Activated CD4-positive, alpha-beta memory T cell treated with anti-CD3 and anti-CD28 coated beads, Interleukin-2, amount 10 ng/mL, durations not matched to agents 7 days and 5 days (primary cell): ENCODE results near the gene MPG. TPM values are rescaled to one million over a fixed set of nuclear protein-coding genes. Genes with fewer than 3 reads are reported as not detected.

Source experiments
- CTCF ChIA-PET: fragments of 350-600 bp; sonication (Branson Sonifier 250); formaldehyde crosslinking; loops from one replicate; lab custom pipeline; 2021; ENCODE audit warnings: antibody characterized with exemption, inconsistent platforms; lab: Charles Lee
- POLR2A ChIA-PET: fragments of 350-600 bp; sonication (Branson Sonifier 250); formaldehyde crosslinking; loops from one replicate; lab custom pipeline; 2021; ENCODE audit warnings: antibody characterized with exemption; lab: Charles Lee
- DNase-seq: peaks from one replicate; pipeline ENCODE4 v3.0.0-alpha.2; 2020
- H3K27ac Mint-ChIP-seq: one replicate; pipeline ENCODE4 v1.8.0; 2021; ENCODE audit warnings: mild to moderate bottlenecking, mixed read lengths
- H3K27me3 Mint-ChIP-seq: one replicate; pipeline ENCODE4 v1.8.0; 2021; ENCODE audit warnings: mixed read lengths
- H3K36me3 Mint-ChIP-seq: one replicate; pipeline ENCODE4 v1.8.0; 2021; ENCODE audit warnings: low read depth, mixed read lengths
- H3K4me1 Mint-ChIP-seq: one replicate; pipeline ENCODE4 v1.8.0; 2021; ENCODE audit warnings: mixed read lengths
- H3K4me3 Mint-ChIP-seq: one replicate; pipeline ENCODE4 v1.8.0; 2021; ENCODE audit warnings: mild to moderate bottlenecking, mixed read lengths
- H3K9me3 Mint-ChIP-seq: one replicate; pipeline ENCODE4 v1.8.0; 2021; ENCODE audit warnings: mixed read lengths
- total RNA-seq, 2 experiments: library from RNA; stranded (reverse); gene quantifications; one replicate each; pipeline ENCODE4 v1.2.3, GENCODE V29; 2021

Gene MPG
- total RNA-seq, 2 experiments from 2014 or later: 59.9 to 64.3 TPM

DNA sequence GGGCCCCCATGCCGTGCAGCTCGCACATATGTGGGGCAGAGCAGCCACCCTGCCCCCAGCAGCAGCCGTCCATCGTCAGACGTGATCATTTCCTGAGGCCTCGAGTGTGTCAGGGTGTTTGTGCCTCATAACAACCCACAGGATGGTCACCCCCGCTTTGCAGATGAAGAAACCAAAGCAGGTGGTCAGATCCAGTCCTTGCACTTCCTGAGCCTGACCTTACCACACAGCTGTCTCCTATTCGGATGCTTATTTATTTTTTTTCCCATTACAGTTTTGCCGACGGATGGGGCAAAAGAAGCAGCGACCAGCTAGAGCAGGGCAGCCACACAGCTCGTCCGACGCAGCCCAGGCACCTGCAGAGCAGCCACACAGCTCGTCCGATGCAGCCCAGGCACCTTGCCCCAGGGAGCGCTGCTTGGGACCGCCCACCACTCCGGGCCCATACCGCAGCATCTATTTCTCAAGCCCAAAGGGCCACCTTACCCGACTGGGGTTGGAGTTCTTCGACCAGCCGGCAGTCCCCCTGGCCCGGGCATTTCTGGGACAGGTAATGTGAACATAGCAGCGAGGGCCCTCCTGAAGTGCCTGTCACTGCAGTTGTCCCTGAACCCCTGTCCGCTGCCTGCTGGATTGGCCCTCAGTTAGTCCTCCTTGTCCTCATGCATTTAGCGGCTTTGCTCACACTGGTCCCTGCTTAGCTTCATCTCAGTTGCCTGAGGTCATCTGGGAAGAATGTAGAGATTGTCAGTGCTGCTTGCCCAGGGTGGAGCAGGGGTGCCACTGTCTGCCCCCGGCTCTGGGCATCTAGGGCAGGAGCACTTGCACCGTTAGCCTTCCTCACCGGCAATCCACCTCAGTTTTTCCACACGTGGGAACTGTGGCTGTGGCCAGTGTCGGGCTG, 1.4 kb downstream of the MPG start:
- Mint-ChIP-seq H3K27me3 (peaks cover 5% of the 10 kb centered on the region), H3K9me3 (no peaks in the 10 kb centered on the region), H3K4me3 (peak overlapping the region; percentile 84), H3K4me1 (peaks cover 42% of the 10 kb centered on the region), H3K27ac (peak overlapping the region; percentile 82), H3K36me3 (peaks cover 14% of the 10 kb centered on the region)
- POLR2A ChIA-PET: interaction anchor here (1.1 to 3.2 kb wide), 4 partner anchors 10 to 26 kb away, joined by 3 to 18 read pairs (median 10); partner anchors contain the start of genes POLR3K and SNRNP25
- CTCF ChIA-PET: interaction anchor here (1.1 to 1.4 kb wide), 2 partner anchors 17 to 27 kb away, joined by 3 to 7 read pairs; no protein-coding TSS in a partner anchor
- no peak for DNase-seq

DNA sequence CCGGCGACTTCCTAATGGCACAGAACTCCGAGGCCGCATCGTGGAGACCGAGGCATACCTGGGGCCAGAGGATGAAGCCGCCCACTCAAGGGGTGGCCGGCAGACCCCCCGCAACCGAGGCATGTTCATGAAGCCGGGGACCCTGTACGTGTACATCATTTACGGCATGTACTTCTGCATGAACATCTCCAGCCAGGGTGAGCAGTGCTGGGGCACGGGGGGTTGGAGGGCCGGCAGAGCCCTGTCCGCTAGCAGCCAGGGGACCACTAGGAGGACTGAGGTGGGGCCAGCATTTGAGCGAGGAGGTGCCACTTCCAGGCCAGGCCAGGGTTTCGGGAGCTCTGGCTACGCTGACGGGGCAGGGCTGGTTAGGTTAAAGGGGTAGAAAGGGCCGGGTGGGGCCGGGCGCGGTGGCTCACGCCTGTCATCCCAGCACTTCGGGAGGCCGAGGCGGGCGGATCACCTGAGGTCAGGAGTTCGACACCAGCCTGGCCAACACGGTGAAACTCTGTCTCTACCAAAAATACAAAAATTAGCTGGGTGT, 5.1 kb downstream of the MPG start:
- CTCF ChIA-PET: interaction anchor here (0.7 to 3.8 kb wide), 3 partner anchors 13 to 22 kb away, joined by 3 to 16 read pairs (median 3); no protein-coding TSS in a partner anchor
- no peak for DNase-seq
- H3K27ac Mint-ChIP-seq: peak overlapping the region; percentile 89
- POLR2A ChIA-PET: interaction anchor here (1.4 kb wide), 1 partner anchor 14 kb away, joined by 3 read pairs; no protein-coding TSS in a partner anchor
- peaks cover 36% of the 10 kb centered on the region for H3K4me1 Mint-ChIP-seq
- peaks cover 25% of the 10 kb centered on the region for H3K36me3 Mint-ChIP-seq
- H3K4me3 Mint-ChIP-seq: no peak overlapping the region
- H3K27me3 Mint-ChIP-seq: no peaks in the 10 kb centered on the region
- H3K9me3 Mint-ChIP-seq: no peaks in the 10 kb centered on the region

DNA sequence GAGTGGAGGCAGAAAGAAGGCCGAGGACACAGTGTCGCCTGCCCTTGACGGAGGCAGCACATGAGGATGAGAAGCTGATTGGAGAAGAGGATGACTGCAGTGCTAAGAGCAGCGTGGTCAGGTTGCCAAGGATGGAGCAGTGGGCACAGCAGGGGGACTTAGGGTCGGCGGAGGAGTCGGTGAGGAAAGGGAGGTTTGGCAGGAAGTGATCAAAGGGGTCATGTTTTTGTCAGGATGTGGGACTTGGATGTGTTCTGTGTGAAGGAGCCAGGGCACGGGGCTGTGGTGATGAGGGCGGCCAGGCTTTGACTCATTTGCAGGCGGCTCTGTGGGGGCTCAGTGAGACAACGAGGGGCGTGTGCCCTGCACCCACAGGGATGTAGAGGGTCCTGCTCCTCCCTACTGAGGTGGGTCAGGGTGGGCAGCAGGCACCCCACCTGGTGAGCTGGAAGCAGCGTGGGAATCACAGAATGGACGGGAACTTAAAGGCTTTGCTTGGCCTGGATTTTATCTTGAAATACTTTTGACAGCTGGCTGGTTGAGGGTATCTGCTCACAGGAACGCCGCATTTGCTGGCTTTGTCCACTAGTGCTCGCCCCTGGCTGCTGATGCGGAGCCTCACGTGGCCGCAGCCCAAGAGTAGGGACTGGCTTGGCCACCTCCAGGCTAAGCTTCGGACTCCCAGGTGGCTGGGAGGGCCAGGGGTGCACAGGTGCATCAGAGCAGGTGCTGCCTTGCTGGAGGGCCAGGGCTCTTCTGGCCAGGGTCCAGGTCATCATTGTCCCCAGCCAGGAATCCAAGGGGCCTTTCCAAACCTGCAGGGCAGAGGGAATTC, 6.0 kb downstream of the MPG start:
- Mint-ChIP-seq H3K4me3 (no peak overlapping the region), H3K27me3 (no peaks in the 10 kb centered on the region), H3K27ac (peak overlapping the region; percentile 89), H3K4me1 (peaks cover 32% of the 10 kb centered on the region), H3K36me3 (peaks cover 25% of the 10 kb centered on the region), H3K9me3 (no peaks in the 10 kb centered on the region)
- DNase-seq: peak; percentile 39
- ChIA-PET POLR2A (interaction anchor here (1.3 to 2.6 kb wide), 4 partner anchors 15 to 31 kb away, joined by 3 to 7 read pairs (median 4); partner anchors contain the start of genes POLR3K and SNRNP25), CTCF (interaction anchor here (0.7 to 3.8 kb wide), 5 partner anchors 9 to 23 kb away, joined by 3 to 16 read pairs (median 4); no protein-coding TSS in a partner anchor)

DNA sequence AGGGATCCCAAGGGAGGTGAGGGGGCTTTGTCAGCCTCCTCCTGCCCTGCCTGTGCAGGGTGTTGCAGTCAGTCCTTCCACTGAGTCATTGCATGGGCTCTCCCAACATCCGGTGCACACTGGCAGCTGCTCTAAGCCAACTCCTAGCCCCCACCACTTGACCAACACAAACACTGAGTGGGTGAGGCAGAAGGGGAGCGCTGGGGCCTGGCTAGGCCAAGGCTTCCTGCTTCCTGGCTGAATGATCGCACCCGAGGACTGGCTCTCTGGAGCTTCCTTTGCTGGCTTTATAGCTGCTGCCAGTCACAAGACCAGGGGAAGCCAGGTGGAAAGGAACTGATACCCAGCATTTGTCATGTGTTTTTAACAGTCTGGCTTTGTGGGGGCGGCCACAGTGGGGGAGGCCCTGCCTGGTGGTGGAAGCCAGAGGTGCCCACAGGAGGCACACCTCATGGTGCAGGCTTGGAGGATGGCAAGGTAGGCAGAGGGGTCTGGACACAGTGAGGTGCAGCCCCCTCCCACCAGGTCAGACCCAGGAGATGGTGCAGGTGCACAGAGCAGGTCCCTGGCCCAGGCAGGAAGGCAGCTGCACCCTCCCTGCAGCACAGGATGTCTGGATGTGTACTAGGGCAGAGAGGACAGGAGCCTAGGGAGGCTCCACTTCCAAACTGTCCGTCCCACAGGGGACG, 6.8 kb downstream of the MPG start:
- no peaks in the 10 kb centered on the region for H3K9me3 Mint-ChIP-seq
- peak; percentile 70 for DNase-seq
- H3K27ac Mint-ChIP-seq: peak overlapping the region; percentile 89
- H3K4me1 Mint-ChIP-seq: peaks cover 24% of the 10 kb centered on the region
- no peak overlapping the region for H3K4me3 Mint-ChIP-seq
- H3K36me3 Mint-ChIP-seq: peaks cover 19% of the 10 kb centered on the region
- POLR2A ChIA-PET: interaction anchor here (0.6 to 2.6 kb wide), 6 partner anchors 9 to 296 kb away, joined by 3 to 7 read pairs (median 4); partner anchors contain the start of genes POLR3K and SNRNP25
- CTCF ChIA-PET: interaction anchor here (0.7 to 3.8 kb wide), 4 partner anchors 8 to 22 kb away, joined by 3 to 16 read pairs (median 6); no protein-coding TSS in a partner anchor
- H3K27me3 Mint-ChIP-seq: no peaks in the 10 kb centered on the region

DNA sequence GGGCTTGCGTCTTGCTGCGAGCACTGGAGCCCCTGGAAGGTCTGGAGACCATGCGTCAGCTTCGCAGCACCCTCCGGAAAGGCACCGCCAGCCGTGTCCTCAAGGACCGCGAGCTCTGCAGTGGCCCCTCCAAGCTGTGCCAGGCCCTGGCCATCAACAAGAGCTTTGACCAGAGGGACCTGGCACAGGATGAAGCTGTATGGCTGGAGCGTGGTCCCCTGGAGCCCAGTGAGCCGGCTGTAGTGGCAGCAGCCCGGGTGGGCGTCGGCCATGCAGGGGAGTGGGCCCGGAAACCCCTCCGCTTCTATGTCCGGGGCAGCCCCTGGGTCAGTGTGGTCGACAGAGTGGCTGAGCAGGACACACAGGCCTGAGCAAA, 7.4 kb downstream of the MPG start:
- no peak for DNase-seq
- H3K4me3 Mint-ChIP-seq: no peak overlapping the region
- ChIA-PET CTCF (interaction anchor here (1.6 to 3.8 kb wide), 2 partner anchors 11 to 19 kb away, joined by 9 to 16 read pairs; no protein-coding TSS in a partner anchor), POLR2A (interaction anchor here (0.6 to 2.6 kb wide), 6 partner anchors 8 to 295 kb away, joined by 3 to 7 read pairs (median 4); partner anchors contain the start of genes POLR3K and SNRNP25)
- H3K9me3 Mint-ChIP-seq: no peaks in the 10 kb centered on the region
- H3K27me3 Mint-ChIP-seq: no peaks in the 10 kb centered on the region
- H3K36me3 Mint-ChIP-seq: peaks cover 21% of the 10 kb centered on the region
- H3K27ac Mint-ChIP-seq: peak overlapping the region; percentile 89
- peaks cover 22% of the 10 kb centered on the region for H3K4me1 Mint-ChIP-seq

DNA sequence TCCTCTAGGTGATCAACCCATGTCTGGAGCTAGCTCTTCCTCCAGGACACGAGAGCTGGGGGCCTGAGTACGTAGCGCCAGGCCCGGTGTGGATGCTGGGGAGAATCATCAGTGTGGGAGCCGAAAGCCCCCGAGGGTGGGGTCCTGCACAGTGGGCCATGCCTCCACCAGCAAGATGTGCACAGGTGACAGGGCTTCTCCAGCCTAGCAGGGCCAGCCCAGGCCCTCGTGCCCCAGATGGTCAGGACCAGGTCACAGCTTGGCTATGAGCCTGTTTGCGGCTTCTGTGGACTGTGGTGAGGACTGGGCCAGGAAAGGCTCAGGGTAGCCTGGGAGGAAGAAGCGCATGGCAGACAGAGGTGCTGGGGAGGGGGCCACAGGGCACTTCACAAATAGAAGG, 7.8 kb downstream of the MPG start:
- H3K27ac Mint-ChIP-seq: peak overlapping the region; percentile 52
- peaks cover 22% of the 10 kb centered on the region for H3K4me1 Mint-ChIP-seq
- no peak for DNase-seq
- H3K4me3 Mint-ChIP-seq: no peak overlapping the region
- peaks cover 25% of the 10 kb centered on the region for H3K36me3 Mint-ChIP-seq
- no peaks in the 10 kb centered on the region for H3K9me3 Mint-ChIP-seq
- H3K27me3 Mint-ChIP-seq: no peaks in the 10 kb centered on the region
- CTCF ChIA-PET: interaction anchor here (1.6 to 3.8 kb wide), 2 partner anchors 11 to 20 kb away, joined by 9 to 16 read pairs; no protein-coding TSS in a partner anchor
- POLR2A ChIA-PET: interaction anchor here (1.0 to 2.6 kb wide), 4 partner anchors 8 to 32 kb away, joined by 3 to 7 read pairs (median 4); partner anchors contain the start of genes POLR3K and SNRNP25

DNA sequence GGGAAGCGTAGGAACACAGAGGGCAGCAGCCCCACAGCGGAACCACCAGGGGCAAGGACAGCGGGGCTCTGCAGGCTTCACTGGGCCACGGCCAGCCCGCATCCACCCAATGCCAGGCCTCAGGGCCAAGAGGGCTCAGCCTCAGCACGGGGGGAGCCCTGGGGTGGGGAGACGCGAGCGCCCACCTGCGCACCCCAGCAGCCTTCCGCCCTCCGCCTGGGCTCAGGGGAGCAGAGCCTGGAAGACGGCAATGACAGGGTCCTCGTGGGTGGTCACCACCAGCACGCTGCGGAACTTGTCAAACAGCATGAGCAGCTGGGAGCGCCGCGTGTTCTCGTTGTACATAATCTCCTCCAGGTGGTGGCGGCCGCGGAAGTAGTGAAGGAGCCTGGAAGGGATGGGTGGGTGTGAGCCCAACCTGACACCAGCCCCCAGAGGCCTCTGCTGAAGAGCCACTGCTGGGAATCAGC, 8.5 kb downstream of the MPG start:
- no peak for DNase-seq
- H3K27me3 Mint-ChIP-seq: no peaks in the 10 kb centered on the region
- peaks cover 22% of the 10 kb centered on the region for H3K4me1 Mint-ChIP-seq
- ChIA-PET CTCF (interaction anchor here (1.1 to 3.8 kb wide), 2 partner anchors 10 to 21 kb away, joined by 3 to 16 read pairs; no protein-coding TSS in a partner anchor), POLR2A (no interaction called here)
- H3K4me3 Mint-ChIP-seq: no peak overlapping the region
- no peak overlapping the region for H3K27ac Mint-ChIP-seq
- no peaks in the 10 kb centered on the region for H3K9me3 Mint-ChIP-seq
- peaks cover 25% of the 10 kb centered on the region for H3K36me3 Mint-ChIP-seq

DNA sequence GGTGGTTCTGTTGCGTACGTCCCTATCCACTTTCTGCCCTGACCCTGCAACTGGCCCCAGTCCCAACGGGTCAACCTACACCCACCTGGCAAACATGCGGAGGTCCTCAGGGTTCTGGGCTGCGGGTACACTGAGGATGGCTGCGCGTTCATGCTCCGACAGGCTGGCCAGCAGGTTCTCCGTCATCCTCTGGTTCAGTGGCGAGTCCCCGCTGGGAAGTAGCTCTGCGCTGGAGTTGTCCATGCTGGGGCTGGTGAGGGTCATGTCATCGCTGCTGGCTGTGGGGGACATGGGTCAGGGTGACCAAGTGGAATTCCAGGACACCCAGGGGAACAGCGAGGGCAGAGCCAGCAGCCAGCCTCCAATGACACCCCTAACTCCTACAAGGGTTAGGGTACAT, 10.6 kb downstream of the MPG start:
- H3K27me3 Mint-ChIP-seq: no peaks in the 10 kb centered on the region
- ChIA-PET CTCF (no interaction called here), POLR2A (interaction anchor here (1.0 kb wide), 1 partner anchor 34 kb away, joined by 3 read pairs; no protein-coding TSS in a partner anchor)
- no peak overlapping the region for H3K4me3 Mint-ChIP-seq
- H3K27ac Mint-ChIP-seq: no peak overlapping the region
- H3K36me3 Mint-ChIP-seq: peaks cover 27% of the 10 kb centered on the region
- DNase-seq: no peak
- H3K4me1 Mint-ChIP-seq: peaks cover 19% of the 10 kb centered on the region
- no peaks in the 10 kb centered on the region for H3K9me3 Mint-ChIP-seq

DNA sequence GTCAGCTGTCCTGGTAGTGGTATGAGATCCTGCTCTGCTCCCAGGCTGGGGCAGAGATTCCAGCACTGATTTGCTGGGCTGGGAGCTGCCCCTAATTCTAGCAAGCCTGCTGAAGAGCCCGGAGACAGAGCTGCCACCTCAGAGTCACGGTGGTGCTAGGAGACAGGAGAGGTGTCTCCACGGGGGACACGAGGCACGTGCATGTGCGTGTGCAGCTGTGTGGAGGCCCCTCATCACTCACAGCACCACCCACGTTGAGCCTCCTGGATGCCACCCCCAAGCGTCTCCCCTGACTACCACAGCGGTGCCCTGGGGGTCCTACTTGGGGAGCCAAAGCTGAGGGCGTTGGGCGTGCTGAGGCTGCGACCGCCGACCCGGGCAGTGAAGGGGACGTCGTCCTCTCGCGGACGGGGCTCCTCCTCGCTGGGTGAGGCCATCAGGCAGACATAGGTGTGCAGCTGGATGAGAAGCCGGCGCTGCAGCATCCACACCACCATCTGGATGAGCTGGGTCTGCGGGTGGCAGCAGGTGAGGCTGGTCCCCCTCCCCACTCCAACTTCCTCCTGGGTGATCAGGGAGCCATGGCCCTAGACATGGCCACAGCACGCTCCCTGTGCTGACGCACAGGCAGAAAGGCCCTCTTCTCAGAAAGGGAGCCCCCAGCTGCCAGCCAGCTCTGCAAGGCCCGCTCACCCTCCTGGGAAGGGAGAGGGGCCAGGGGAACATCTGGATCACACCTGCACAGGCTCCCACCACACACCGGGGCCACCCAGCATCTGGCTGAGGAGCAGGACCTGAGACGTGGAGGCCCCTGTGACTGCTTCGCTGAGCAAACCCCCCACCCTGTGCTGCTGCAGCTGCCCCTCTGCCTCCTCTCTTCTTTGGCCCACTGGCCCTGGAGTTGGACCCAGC, 11.6 kb downstream of the MPG start:
- no peak for DNase-seq
- ChIA-PET POLR2A (no interaction called here), CTCF (no interaction called here)
- no peaks in the 10 kb centered on the region for H3K27me3 Mint-ChIP-seq
- peaks cover 8% of the 10 kb centered on the region for H3K4me1 Mint-ChIP-seq
- peaks cover 21% of the 10 kb centered on the region for H3K36me3 Mint-ChIP-seq
- no peak overlapping the region for H3K4me3 Mint-ChIP-seq
- no peaks in the 10 kb centered on the region for H3K9me3 Mint-ChIP-seq
- H3K27ac Mint-ChIP-seq: no peak overlapping the region

DNA sequence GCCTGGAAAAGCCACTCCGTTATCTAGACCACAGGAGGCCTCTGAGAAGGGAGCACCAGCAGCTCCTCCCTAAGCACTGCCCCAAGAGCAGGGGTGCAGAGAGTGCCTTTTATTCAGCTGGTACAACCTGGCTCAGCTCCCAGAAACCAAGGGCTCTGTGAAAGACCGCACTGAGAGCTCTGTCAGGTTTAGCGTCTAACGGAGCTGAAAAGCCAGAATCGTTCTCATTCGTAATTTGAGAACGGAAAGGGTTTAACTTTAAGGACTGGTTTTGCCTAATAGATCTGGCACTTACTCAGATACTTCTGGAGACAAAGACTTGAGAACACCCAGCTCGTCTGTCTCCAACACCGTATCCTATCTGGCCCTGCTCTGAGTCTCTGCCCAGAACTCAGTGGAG, 13.5 kb downstream of the MPG start:
- no peak overlapping the region for H3K27ac Mint-ChIP-seq
- no peak for DNase-seq
- no peaks in the 10 kb centered on the region for H3K27me3 Mint-ChIP-seq
- POLR2A ChIA-PET: no interaction called here
- H3K36me3 Mint-ChIP-seq: peaks cover 11% of the 10 kb centered on the region
- no peaks in the 10 kb centered on the region for H3K4me1 Mint-ChIP-seq
- no peak overlapping the region for H3K4me3 Mint-ChIP-seq
- H3K9me3 Mint-ChIP-seq: no peaks in the 10 kb centered on the region
- CTCF ChIA-PET: interaction anchor here (0.6 to 1.9 kb wide), 4 partner anchors 15 to 33 kb away, joined by 3 to 10 read pairs (median 6); no protein-coding TSS in a partner anchor
